ENCODE data around the gene PGBD2.

GRCh38 chr1:248891758-248892157 lies 14.3 kb upstream of the PGBD2 start:
- TF ChIP-seq SUZ12 (IDR thresholded peaks at IDR 0.05; ENCODE audit: extremely low read depth, insufficient read depth, insufficient read length): no peak
- no peak for TF ChIP-seq ZNF274 (IDR thresholded peaks at IDR 0.05; ENCODE audit: low read depth, low read length)
